Right renal pelvis (tissue), 4 donors: ENCODE data around the gene FTCDNL1. TPM values are rescaled to one million over a fixed set of nuclear protein-coding genes. Genes with fewer than 3 reads are reported as not detected.

Source experiments
- DNase-seq, 4 donors: peaks; one replicate each; pipeline ENCODE4 v3.0.0-alpha.2; 2013; ENCODE audit warnings: low read depth in 4 of 4, low spot score in 3 of 4, missing footprints in 1 of 4
- polyA plus RNA-seq, 4 donors: library from polyadenylated mRNA; unstranded; fragments of 120-200 nt; gene quantifications; one replicate each; pipeline ENCODE4 v1.2.1, GENCODE V29; 2013; ENCODE audit not compliant: insufficient read length in 4 of 4

Gene FTCDNL1
- 1 to 10 TPM in 3 of 4 donors, under 1 TPM in 1; 0.97 to 1.9 (median 1.3) TPM for polyA plus RNA-seq

- peak in 3 of 4 donors; percentile 16 to 23 (median 21) for DNase-seq
Observed at GRCh38 chr2:199850718-199851500, at the start of gene FTCDNL1. FTCDNL1 (minus strand) TSS chr2:199851192; CDS start chr2:199848962, 2,230 bp downstream.

- no peak for DNase-seq
Observed at GRCh38 chr2:199896617-199897016, 45.6 kb upstream of the FTCDNL1 start.

- DNase-seq: no peak
Observed at GRCh38 chr2:199895406-199895805, 44.4 kb upstream of the FTCDNL1 start.

GRCh38 chr2:199883474-199884212 is 32.7 kb upstream of the FTCDNL1 start:
- no peak for DNase-seq

- no peak for DNase-seq
Observed at GRCh38 chr2:199882667-199883066, 31.7 kb upstream of the FTCDNL1 start.

GRCh38 chr2:199875400-199875799 is 24.4 kb upstream of the FTCDNL1 start:
- no peak for DNase-seq

GRCh38 chr2:199874209-199874608 is 23.2 kb upstream of the FTCDNL1 start:
- DNase-seq: no peak

GRCh38 chr2:199870581-199870980 is 19.6 kb upstream of the FTCDNL1 start:
- no peak for DNase-seq

GRCh38 chr2:199869653-199870052 is 18.7 kb upstream of the FTCDNL1 start:
- DNase-seq: no peak

GRCh38 chr2:199869227-199869541 is 18.2 kb upstream of the FTCDNL1 start:
- no peak for DNase-seq

GRCh38 chr2:199868431-199869226 is 17.6 kb upstream of the FTCDNL1 start:
- DNase-seq: no peak

GRCh38 chr2:199865905-199866304 is 14.9 kb upstream of the FTCDNL1 start:
- no peak for DNase-seq

- DNase-seq: no peak
Observed at GRCh38 chr2:199862788-199863187, 11.8 kb upstream of the FTCDNL1 start.

- DNase-seq: no peak
Observed at GRCh38 chr2:199861132-199861774, 10.3 kb upstream of the FTCDNL1 start.

- no peak for DNase-seq
Observed at GRCh38 chr2:199855812-199856211, 4.8 kb upstream of the FTCDNL1 start.

GRCh38 chr2:199851883-199852282 is 891 bp upstream of the FTCDNL1 start:
- DNase-seq: no peak

- DNase-seq: no peak
Observed at GRCh38 chr2:199851501-199851810, 464 bp upstream of the FTCDNL1 start.

GRCh38 chr2:199850218-199850717 is 724 bp downstream of the FTCDNL1 start:
- no peak for DNase-seq

- no peak for DNase-seq
Observed at GRCh38 chr2:199848389-199849130, 2.4 kb downstream of the FTCDNL1 start.
